PFSK-1 (cell line): Measurements from ENCODE around the gene ZCCHC17.

Experiments
- FOXP2 ChIP-seq: optimal IDR thresholded peaks from 2 replicates; pipeline ENCODE3; 2011; ENCODE audit warnings: borderline replicate concordance, control low read depth, inconsistent platforms; ENCODE audit not compliant: insufficient read depth; ENCODE audit errors: extremely low read length, extremely low read depth
- POLR2AphosphoS5 ChIP-seq: IDR thresholded peaks from 2 replicates; pipeline ENCODE4 v1.6.1; 2012; ENCODE audit warnings: low read depth, mild to moderate bottlenecking, control low read depth, low read length, moderate library complexity
- SIN3A ChIP-seq: IDR thresholded peaks from 2 replicates; pipeline ENCODE4 v1.6.1; 2012; ENCODE audit warnings: mild to moderate bottlenecking, low read length, moderate library complexity, borderline replicate concordance; ENCODE audit not compliant: insufficient read depth
- TAF1 ChIP-seq: IDR thresholded peaks from 2 replicates; pipeline ENCODE4 v1.6.1; 2012; ENCODE audit warnings: low read length, control low read depth, borderline replicate concordance; ENCODE audit not compliant: insufficient read depth
- TF ChIP-seq, protein P1 (sequence below), 2 experiments: IDR thresholded peaks; 2 replicates each; pipeline versions ENCODE4 v1.6.1 to v1.8.0; 2011 to 2012; ENCODE audit warnings: low read depth in 2 of 2, low read length in 2 of 2, control low read depth in 1 of 2, inconsistent platforms in 1 of 2, mild to moderate bottlenecking in 1 of 2, moderate library complexity in 1 of 2; ENCODE audit not compliant: insufficient read depth in 1 of 2

Gene ZCCHC17

DNA sequence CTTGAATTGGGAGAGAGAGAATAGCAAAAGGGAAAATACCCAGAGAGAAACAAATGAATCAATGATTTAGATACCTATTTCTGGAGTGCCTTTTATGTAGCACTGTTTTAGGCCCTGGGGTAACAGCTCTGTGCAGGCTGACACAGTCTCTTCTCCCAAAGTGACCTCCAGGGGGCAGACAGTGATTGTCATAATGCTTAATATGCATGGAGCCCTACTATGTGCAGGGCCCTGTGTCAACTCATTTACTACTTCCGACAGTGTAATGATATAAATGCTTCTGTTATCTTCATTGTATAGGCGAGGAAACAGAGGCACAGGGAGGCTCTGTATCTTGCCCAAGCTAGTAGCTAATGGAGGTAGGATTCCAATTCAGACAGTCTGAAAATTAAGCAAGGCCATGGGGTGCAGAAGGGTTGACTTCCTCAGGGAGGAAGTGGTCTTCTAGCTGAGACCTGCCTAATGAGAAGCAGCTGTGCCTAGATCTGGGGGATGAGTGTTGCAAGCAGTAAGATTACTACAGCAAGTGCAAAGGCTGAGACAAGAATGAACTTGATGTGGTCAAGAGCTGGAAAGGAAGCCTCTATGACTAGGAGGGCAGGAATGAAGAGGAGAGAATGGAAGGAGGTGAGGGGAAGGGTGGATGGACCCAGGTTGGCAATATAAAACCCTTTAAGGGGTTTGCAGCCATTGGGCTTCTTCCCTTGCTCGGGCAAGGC, 100.0 kb downstream of the ZCCHC17 start:
- TF ChIP-seq FOXP2 (no peak), SIN3A (peak; percentile 80; the same call in 1 of the 2 replicates)

DNA sequence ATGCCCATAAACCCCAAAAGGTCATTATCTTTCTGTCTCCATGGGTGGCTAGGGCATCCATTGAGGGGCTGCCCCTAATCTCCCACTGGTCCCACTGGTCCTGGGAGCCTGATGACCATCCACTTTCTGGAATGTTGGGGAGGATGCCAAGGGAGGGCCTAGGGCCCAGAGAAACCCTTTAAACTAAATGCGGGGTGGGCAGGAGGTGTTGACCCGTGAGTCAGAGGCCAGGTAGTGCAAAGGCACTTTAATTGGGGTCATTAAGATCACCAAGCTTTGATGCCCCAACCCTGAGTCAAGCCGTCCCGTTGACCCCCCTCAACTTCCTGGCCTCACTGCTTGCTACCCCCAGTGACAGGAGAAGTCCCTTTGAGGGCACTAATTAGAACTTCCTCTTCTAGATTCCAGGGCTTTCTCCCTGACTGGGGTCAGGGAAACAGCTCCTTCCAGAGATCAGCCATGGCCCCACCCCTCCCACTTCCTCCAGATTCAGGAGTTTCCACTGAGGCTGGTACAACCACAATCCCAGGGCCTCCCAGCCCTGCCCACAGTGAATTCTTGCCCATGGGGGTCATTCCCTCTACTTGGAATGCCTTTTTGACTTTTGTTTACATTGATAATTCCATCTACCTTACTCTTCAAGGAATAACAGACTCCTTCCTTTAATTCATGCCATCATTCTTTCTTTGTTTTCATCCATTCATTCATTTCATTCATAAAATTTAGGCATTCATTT, 100.7 kb downstream of the ZCCHC17 start:
- no peak for TF ChIP-seq FOXP2
- TF ChIP-seq, protein P1, sequence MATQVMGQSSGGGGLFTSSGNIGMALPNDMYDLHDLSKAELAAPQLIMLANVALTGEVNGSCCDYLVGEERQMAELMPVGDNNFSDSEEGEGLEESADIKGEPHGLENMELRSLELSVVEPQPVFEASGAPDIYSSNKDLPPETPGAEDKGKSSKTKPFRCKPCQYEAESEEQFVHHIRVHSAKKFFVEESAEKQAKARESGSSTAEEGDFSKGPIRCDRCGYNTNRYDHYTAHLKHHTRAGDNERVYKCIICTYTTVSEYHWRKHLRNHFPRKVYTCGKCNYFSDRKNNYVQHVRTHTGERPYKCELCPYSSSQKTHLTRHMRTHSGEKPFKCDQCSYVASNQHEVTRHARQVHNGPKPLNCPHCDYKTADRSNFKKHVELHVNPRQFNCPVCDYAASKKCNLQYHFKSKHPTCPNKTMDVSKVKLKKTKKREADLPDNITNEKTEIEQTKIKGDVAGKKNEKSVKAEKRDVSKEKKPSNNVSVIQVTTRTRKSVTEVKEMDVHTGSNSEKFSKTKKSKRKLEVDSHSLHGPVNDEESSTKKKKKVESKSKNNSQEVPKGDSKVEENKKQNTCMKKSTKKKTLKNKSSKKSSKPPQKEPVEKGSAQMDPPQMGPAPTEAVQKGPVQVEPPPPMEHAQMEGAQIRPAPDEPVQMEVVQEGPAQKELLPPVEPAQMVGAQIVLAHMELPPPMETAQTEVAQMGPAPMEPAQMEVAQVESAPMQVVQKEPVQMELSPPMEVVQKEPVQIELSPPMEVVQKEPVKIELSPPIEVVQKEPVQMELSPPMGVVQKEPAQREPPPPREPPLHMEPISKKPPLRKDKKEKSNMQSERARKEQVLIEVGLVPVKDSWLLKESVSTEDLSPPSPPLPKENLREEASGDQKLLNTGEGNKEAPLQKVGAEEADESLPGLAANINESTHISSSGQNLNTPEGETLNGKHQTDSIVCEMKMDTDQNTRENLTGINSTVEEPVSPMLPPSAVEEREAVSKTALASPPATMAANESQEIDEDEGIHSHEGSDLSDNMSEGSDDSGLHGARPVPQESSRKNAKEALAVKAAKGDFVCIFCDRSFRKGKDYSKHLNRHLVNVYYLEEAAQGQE (IDR thresholded peaks at IDR 0.05; ENCODE audit: insufficient read depth in 1 of 2, low read depth in 2 of 2, low read length in 2 of 2): peak in 1 of 2 experiments; percentile 41; a peak in 1 of 4 replicates

DNA sequence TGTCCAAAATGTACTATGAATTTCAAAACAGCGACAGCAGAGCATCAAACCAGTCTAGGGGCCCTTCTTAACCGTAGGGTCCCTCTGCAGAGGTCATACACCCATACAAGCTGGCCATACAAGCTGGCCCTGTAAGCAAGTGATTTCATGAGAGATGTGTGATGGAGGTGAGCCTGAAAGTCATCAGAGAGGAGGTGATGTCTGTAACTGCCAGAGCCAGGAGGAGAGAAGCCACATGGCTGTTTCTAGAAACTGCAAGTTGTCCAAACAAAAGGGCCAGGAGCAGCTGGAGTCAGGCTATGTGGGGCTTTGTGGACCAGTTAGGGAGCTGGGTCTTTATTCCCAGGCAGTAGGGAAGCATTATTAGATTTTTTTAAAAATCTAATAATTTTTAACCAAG, 101.4 kb downstream of the ZCCHC17 start:
- TF ChIP-seq, protein P1 (IDR thresholded peaks at IDR 0.05; ENCODE audit: insufficient read depth in 1 of 2, low read depth in 2 of 2, low read length in 2 of 2): no peak

DNA sequence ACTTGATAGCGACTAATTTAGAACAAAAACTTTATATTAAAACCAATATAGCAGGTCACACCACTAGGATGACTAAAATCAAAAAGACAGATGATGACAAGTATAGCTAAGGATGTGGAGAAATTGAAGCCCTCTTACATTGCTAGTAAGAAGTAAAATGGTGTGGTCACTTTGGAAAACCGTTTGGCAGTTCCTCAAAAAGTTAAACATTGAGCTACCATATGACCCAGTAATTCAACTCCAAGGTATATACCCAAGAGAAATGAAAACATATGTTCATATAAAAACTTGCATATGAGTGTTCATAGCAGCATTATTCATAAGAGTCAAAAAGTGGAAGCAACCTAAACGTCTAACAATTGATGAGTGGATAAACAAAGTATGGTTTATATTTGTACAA, 103.1 kb downstream of the ZCCHC17 start:
- TF ChIP-seq, protein P1 (IDR thresholded peaks at IDR 0.05; ENCODE audit: insufficient read depth in 1 of 2, low read depth in 2 of 2, low read length in 2 of 2): no peak
- TF ChIP-seq POLR2AphosphoS5: no peak
- no peak for TF ChIP-seq SIN3A
- no peak for TF ChIP-seq FOXP2
- no peak for TF ChIP-seq TAF1

DNA sequence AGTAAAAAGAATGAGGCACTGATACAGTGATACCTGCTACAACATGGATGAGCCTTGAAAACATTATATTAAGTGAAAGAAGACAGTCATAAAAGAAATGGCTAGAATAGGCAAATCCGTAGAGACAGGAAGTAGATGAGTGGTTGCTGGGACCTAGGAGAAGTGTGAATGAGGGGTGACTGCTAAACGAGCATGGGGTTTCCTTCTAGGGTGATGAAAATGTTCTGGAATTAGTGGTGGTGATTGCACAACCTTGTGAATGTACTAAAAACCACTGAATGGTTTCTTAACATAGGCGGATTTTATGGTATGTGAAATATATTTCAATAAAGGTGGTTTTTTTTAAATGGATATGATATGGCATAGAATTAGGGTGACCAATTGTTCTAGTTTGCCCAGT, 103.6 kb downstream of the ZCCHC17 start:
- TF ChIP-seq TAF1 (no peak), POLR2AphosphoS5 (no peak), FOXP2 (no peak), SIN3A (no peak)
- TF ChIP-seq, protein P1 (IDR thresholded peaks at IDR 0.05; ENCODE audit: insufficient read depth in 1 of 2, low read depth in 2 of 2, low read length in 2 of 2): no peak
